ENCODE measurements around the gene PCA3.

- TF ChIP-seq, protein P1, sequence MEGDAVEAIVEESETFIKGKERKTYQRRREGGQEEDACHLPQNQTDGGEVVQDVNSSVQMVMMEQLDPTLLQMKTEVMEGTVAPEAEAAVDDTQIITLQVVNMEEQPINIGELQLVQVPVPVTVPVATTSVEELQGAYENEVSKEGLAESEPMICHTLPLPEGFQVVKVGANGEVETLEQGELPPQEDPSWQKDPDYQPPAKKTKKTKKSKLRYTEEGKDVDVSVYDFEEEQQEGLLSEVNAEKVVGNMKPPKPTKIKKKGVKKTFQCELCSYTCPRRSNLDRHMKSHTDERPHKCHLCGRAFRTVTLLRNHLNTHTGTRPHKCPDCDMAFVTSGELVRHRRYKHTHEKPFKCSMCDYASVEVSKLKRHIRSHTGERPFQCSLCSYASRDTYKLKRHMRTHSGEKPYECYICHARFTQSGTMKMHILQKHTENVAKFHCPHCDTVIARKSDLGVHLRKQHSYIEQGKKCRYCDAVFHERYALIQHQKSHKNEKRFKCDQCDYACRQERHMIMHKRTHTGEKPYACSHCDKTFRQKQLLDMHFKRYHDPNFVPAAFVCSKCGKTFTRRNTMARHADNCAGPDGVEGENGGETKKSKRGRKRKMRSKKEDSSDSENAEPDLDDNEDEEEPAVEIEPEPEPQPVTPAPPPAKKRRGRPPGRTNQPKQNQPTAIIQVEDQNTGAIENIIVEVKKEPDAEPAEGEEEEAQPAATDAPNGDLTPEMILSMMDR (IDR thresholded peaks at IDR 0.05) = no peak
- TF ChIP-seq POLR2A (IDR thresholded peaks at IDR 0.05) (no peak), POLR2AphosphoS5 (IDR thresholded peaks at IDR 0.05) (no peak), EP300 (IDR thresholded peaks at IDR 0.05; ENCODE audit: low read depth) (no peak)
Measured at GRCh38 chr9:76716085-76716672, 48.1 kb upstream of the PCA3 start.

All from transverse colon (tissue), 4 donors.